Measurements from ENCODE around the gene RALGAPA1. TPM values are rescaled to one million over a fixed set of nuclear protein-coding genes. Genes with fewer than 3 reads are reported as not detected.

RALGAPA1 gene
- total and polyA plus RNA-seq, 3 experiments from 2014 or later: 28.2 to 37.9 (median 29.3) TPM

DNA sequence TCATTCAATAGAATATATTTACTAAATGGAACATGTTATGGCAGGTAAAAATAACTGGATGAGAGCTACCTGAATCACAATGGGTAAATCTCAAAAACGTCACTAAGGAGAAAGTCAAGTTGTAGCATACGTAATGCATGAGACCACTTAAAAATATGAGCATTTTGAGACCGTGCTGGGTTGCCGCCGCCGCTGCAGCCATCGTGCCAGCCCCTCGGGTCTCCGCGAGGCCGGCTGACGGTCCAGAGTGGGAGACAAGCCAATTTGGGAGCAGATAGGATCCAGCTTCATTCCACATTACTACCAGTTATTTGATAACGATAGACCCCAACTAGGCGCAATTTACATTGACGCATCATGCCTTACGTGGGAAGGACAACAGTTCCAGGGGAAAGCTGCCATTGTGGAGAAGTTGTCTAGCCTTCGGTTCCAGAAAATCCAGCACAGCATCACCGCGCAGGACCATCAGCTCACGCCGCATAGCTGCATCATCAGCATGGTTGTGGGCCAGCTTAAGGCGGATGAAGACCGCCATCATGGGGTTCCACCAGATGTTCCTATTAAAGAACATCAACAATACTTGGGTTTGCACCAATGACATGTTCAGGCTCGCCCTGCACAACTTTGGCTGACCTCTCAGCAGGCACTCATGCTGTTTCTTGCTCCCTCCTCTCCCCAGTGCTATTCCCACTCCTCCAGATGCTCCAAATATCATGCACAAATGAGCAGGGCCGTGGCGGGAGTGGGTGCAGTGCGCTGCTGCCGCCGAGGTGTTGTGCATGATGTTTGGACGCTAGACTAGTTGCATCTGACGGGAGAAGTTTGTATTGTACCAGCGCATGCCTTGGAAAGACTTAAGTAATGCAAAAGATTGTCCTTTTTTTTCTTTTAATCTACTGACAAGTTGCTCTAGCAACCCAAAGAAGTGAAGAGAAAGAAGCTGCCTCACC is 10.8 kb upstream of the RALGAPA1 start:
- CTCF ChIA-PET: interaction anchor here (6.3 kb wide), 1 partner anchor 7 kb away, joined by 31 read pairs; the partner anchor contains the start of gene BRMS1L
- H3K9me3 ChIP-seq (ENCODE audit: low read length): no peaks in the 10 kb centered on the region
- POLR2A ChIA-PET: no interaction called here

GRCh38 chr14:35818346-35819115 is 9.4 kb upstream of the RALGAPA1 start:
- Histone ChIP-seq H3K9me3 (ENCODE audit: low read length) (no peaks in the 10 kb centered on the region), H3K36me3 (ENCODE audit: insufficient read depth, low read length) (no peaks in the 10 kb centered on the region), H3K4me3 (ENCODE audit: low read length) (no peak overlapping the region), H3K4me1 (ENCODE audit: insufficient read depth, low read length) (no peaks in the 10 kb centered on the region), H3K27me3 (ENCODE audit: insufficient read depth, low read length, poor library complexity, severe bottlenecking) (no peaks in the 10 kb centered on the region), H3K27ac (ENCODE audit: low read depth, low read length) (no peak overlapping the region)
- Mint-ChIP-seq H3K27me3 (peaks cover 0 to 2% of the 10 kb centered on the region in 2 donors), H3K9me3 (no peaks in the 10 kb centered on the region), H3K4me3 (no peak overlapping the region), H3K4me1 (peaks cover 0 to 3% (median 3%) of the 10 kb centered on the region in 3 donors), H3K27ac (peak overlapping the region in 1 of 8 donors; percentile 70), H3K36me3 (no peaks in the 10 kb centered on the region)
- POLR2A ChIA-PET: no interaction called here
- CTCF ChIA-PET: interaction anchor here (1.2 to 6.3 kb wide), 3 partner anchors 8 to 14 kb away, joined by 3 to 31 read pairs (median 5); partner anchors contain the start of gene BRMS1L
- DNase-seq: peak in 1 of 5 donors; percentile 29

More for the DNA sequence above, 10.8 kb upstream of the RALGAPA1 start:
- Histone ChIP-seq H3K36me3 (ENCODE audit: insufficient read depth, low read length) (no peaks in the 10 kb centered on the region), H3K4me3 (ENCODE audit: low read length) (no peak overlapping the region), H3K27me3 (ENCODE audit: insufficient read depth, low read length, poor library complexity, severe bottlenecking) (no peaks in the 10 kb centered on the region), H3K27ac (ENCODE audit: low read depth, low read length) (no peak overlapping the region), H3K4me1 (ENCODE audit: insufficient read depth, low read length) (no peaks in the 10 kb centered on the region)
- H3K4me3 Mint-ChIP-seq: no peak overlapping the region
- no peak overlapping the region for H3K27ac Mint-ChIP-seq
- DNase-seq: no peak
- H3K4me1 Mint-ChIP-seq: peaks cover 0 to 3% (median 0%) of the 10 kb centered on the region in 3 donors
- no peaks in the 10 kb centered on the region for H3K9me3 Mint-ChIP-seq
- H3K36me3 Mint-ChIP-seq: no peaks in the 10 kb centered on the region
- H3K27me3 Mint-ChIP-seq: peaks cover 0 to 2% of the 10 kb centered on the region in 2 donors

- Histone ChIP-seq H3K27me3 (ENCODE audit: insufficient read depth, low read length, poor library complexity, severe bottlenecking) (no peaks in the 10 kb centered on the region), H3K9me3 (ENCODE audit: low read length) (no peaks in the 10 kb centered on the region), H3K4me1 (ENCODE audit: insufficient read depth, low read length) (no peaks in the 10 kb centered on the region), H3K4me3 (ENCODE audit: low read length) (no peak overlapping the region), H3K36me3 (ENCODE audit: insufficient read depth, low read length) (no peaks in the 10 kb centered on the region), H3K27ac (ENCODE audit: low read depth, low read length) (no peak overlapping the region)
- H3K27ac Mint-ChIP-seq: peak overlapping the region in 2 of 8 donors; percentile 18 to 49
- peaks cover 0 to 2% of the 10 kb centered on the region in 2 donors for H3K27me3 Mint-ChIP-seq
- no peaks in the 10 kb centered on the region for H3K9me3 Mint-ChIP-seq
- CTCF ChIA-PET: interaction anchor here (0.6 to 6.3 kb wide), 4 partner anchors 8 to 21 kb away, joined by 3 to 31 read pairs (median 6); partner anchors contain the start of gene BRMS1L
- no peak overlapping the region for H3K4me3 Mint-ChIP-seq
- peaks cover 0 to 3% (median 0%) of the 10 kb centered on the region in 3 donors for H3K36me3 Mint-ChIP-seq
- DNase-seq: peak; percentile 64 to 83 (median 72)
- POLR2A ChIA-PET: no interaction called here
- H3K4me1 Mint-ChIP-seq: peaks cover 4 to 11% (median 4%) of the 10 kb centered on the region in 3 donors
Measured at GRCh38 chr14:35814371-35815005, 5.4 kb upstream of the RALGAPA1 start.

- Mint-ChIP-seq H3K36me3 (peaks cover 0 to 5% (median 3%) of the 10 kb centered on the region in 3 donors), H3K27ac (peak overlapping the region in 6 of 8 donors; percentile 29 to 98 (median 78)), H3K4me1 (peaks cover 30 to 40% (median 36%) of the 10 kb centered on the region in 3 donors), H3K4me3 (no peak overlapping the region), H3K27me3 (no peaks in the 10 kb centered on the region), H3K9me3 (no peaks in the 10 kb centered on the region)
- ChIA-PET POLR2A (no interaction called here), CTCF (no interaction called here)
- no peaks in the 10 kb centered on the region for H3K9me3 ChIP-seq (ENCODE audit: low read length)
- H3K27me3 ChIP-seq (ENCODE audit: insufficient read depth, low read length, poor library complexity, severe bottlenecking): no peaks in the 10 kb centered on the region
- DNase-seq: no peak
- H3K27ac ChIP-seq (ENCODE audit: low read depth, low read length): no peak overlapping the region
- peaks cover 18% of the 10 kb centered on the region for H3K4me1 ChIP-seq (ENCODE audit: insufficient read depth, low read length)
- no peak overlapping the region for H3K4me3 ChIP-seq (ENCODE audit: low read length)
- H3K36me3 ChIP-seq (ENCODE audit: insufficient read depth, low read length): no peaks in the 10 kb centered on the region
Measured at GRCh38 chr14:35810963-35811362, 1.9 kb upstream of the RALGAPA1 start.

- peak overlapping the region; percentile 93 to 99 (median 96) for H3K27ac Mint-ChIP-seq
- H3K27ac ChIP-seq (ENCODE audit: low read depth, low read length): peak overlapping the region; percentile 74
- no peaks in the 10 kb centered on the region for H3K9me3 Mint-ChIP-seq
- ChIA-PET CTCF (interaction anchor here (1.5 to 1.6 kb wide), 2 partner anchors 13 to 18 kb away, joined by 5 to 8 read pairs; no protein-coding TSS in a partner anchor), POLR2A (interaction anchor here (1.0 to 1.1 kb wide), 3 partner anchors 17 to 688 kb away, joined by 3 to 6 read pairs (median 3); partner anchors contain the start of genes BRMS1L and PPP2R3C)
- no peak for DNase-seq
- peaks cover 0 to 8% (median 3%) of the 10 kb centered on the region in 3 donors for H3K36me3 Mint-ChIP-seq
- H3K9me3 ChIP-seq (ENCODE audit: low read length): no peaks in the 10 kb centered on the region
- no peaks in the 10 kb centered on the region for H3K27me3 ChIP-seq (ENCODE audit: insufficient read depth, low read length, poor library complexity, severe bottlenecking)
- H3K4me1 Mint-ChIP-seq: peaks cover 34 to 49% (median 45%) of the 10 kb centered on the region in 3 donors
- no peak overlapping the region for H3K4me3 ChIP-seq (ENCODE audit: low read length)
- H3K36me3 ChIP-seq (ENCODE audit: insufficient read depth, low read length): no peaks in the 10 kb centered on the region
- H3K27me3 Mint-ChIP-seq: no peaks in the 10 kb centered on the region
- peaks cover 18% of the 10 kb centered on the region for H3K4me1 ChIP-seq (ENCODE audit: insufficient read depth, low read length)
- peak overlapping the region; percentile 75 to 99 (median 98) for H3K4me3 Mint-ChIP-seq
Measured at GRCh38 chr14:35809597-35809996, 502 bp upstream of the RALGAPA1 start.

DNA sequence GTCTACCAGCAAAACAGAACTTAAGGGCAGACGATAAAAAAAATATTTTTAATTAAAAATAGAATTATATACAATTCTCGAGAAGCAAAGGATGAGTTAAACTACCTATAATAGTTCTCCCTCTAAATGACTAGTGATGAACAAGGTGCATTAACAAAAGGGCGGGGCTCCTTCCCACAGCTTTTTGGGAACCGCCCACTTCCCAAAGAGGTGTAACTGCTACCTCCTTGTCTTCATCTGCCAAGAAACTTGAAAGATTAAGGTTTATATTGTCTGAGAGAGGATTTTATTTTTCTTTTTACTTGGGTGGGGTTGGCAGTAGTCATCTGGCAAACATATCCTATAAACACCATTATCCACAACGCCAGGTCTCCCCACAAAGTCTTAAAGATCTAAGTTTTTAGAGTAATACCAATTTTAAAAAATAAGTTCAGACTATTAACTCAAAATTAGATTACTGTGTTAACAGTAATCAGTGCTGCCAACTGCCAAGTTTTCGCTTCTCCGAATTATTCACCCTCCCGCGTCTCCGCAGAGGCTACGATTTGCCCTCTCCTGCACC is 938 bp downstream of the RALGAPA1 start:
- Mint-ChIP-seq H3K9me3 (no peaks in the 10 kb centered on the region), H3K4me3 (peak overlapping the region; percentile 96 to 99 (median 98)), H3K36me3 (peaks cover 0 to 13% (median 3%) of the 10 kb centered on the region in 3 donors), H3K27ac (peak overlapping the region; percentile 93 to 100 (median 99)), H3K27me3 (no peaks in the 10 kb centered on the region), H3K4me1 (peaks cover 35 to 51% (median 46%) of the 10 kb centered on the region in 3 donors)
- H3K36me3 ChIP-seq (ENCODE audit: insufficient read depth, low read length): no peaks in the 10 kb centered on the region
- POLR2A ChIA-PET: no interaction called here
- H3K27ac ChIP-seq (ENCODE audit: low read depth, low read length): peak overlapping the region; percentile 74
- no peaks in the 10 kb centered on the region for H3K9me3 ChIP-seq (ENCODE audit: low read length)
- DNase-seq: peak in 1 of 5 donors; percentile 21
- CTCF ChIA-PET: interaction anchor here (1.0 to 1.5 kb wide), 2 partner anchors 10 to 686 kb away, joined by 3 to 4 read pairs; partner anchors contain the start of gene PPP2R3C
- H3K4me3 ChIP-seq (ENCODE audit: low read length): peak overlapping the region; percentile 85
- peaks cover 18% of the 10 kb centered on the region for H3K4me1 ChIP-seq (ENCODE audit: insufficient read depth, low read length)
- H3K27me3 ChIP-seq (ENCODE audit: insufficient read depth, low read length, poor library complexity, severe bottlenecking): no peaks in the 10 kb centered on the region
